Common myeloid progenitor, CD34-positive (primary cell): Measurements from ENCODE around the gene FLT1.

Experiments used
- CTCF ChIA-PET: fragments of 350-600 bp; sonication (Branson Sonifier 250); formaldehyde crosslinking; loops from one replicate; lab custom pipeline; 2021; ENCODE audit warnings: antibody characterized with exemption; lab: Charles Lee
- POLR2A ChIA-PET: fragments of 350-600 bp; sonication (Branson Sonifier 250); formaldehyde crosslinking; loops from one replicate; lab custom pipeline; 2021; ENCODE audit warnings: antibody characterized with exemption; lab: Charles Lee
- DNase-seq, 3 donors: peaks; one replicate each; pipeline versions ENCODE4 v3.0.0 to v3.0.0-alpha.2; 2013
- H3K27ac ChIP-seq, 2 experiments: 1 replicate in 1 of 2; 2 replicates in 1 of 2; pipeline ENCODE4 v1.7.0; 2013; ENCODE audit warnings: inconsistent platforms in 2 of 2, low read length in 2 of 2, mild to moderate bottlenecking in 2 of 2, low read depth in 1 of 2, moderate library complexity in 1 of 2; ENCODE audit not compliant: severe bottlenecking in 2 of 2, insufficient read depth in 1 of 2, poor library complexity in 1 of 2
- H3K27me3 ChIP-seq, 5 experiments: replicated peaks in 2 of 5; 1 replicate in 3 of 5; 2 replicates in 2 of 5; pipeline versions ENCODE4 v1.6.1 to v1.7.0; 2013; ENCODE audit warnings: low read length in 4 of 5, mild to moderate bottlenecking in 2 of 5, moderate library complexity in 2 of 5, inconsistent platforms in 1 of 5; ENCODE audit not compliant: insufficient read depth in 5 of 5, control insufficient read depth in 4 of 5
- H3K36me3 ChIP-seq, 4 experiments: 1 replicate in 2 of 4; 2 replicates in 2 of 4; pipeline versions ENCODE4 v1.6.1 to v1.7.0; 2013; ENCODE audit warnings: low read length in 3 of 4, control low read depth in 1 of 4, mild to moderate bottlenecking in 1 of 4; ENCODE audit not compliant: control insufficient read depth in 4 of 4, insufficient read depth in 4 of 4
- H3K4me1 ChIP-seq, 4 experiments: 1 replicate in 3 of 4; 2 replicates in 1 of 4; pipeline versions ENCODE4 v1.6.1 to v1.7.1; 2013; ENCODE audit warnings: low read length in 3 of 4, mild to moderate bottlenecking in 3 of 4, control low read depth in 1 of 4, inconsistent platforms in 1 of 4, moderate library complexity in 1 of 4; ENCODE audit not compliant: control insufficient read depth in 4 of 4, insufficient read depth in 4 of 4; ENCODE audit errors: control extremely low read depth in 1 of 4
- H3K4me3 ChIP-seq, 7 experiments: 1 replicate in 4 of 7; 2 replicates in 3 of 7; pipeline versions ENCODE4 v1.5.1 to v1.7.0; 2013; ENCODE audit warnings: mild to moderate bottlenecking in 7 of 7, low read length in 6 of 7, moderate library complexity in 6 of 7, inconsistent platforms in 2 of 7, low read depth in 2 of 7, control low read depth in 1 of 7; ENCODE audit not compliant: insufficient read depth in 4 of 7, control insufficient read depth in 1 of 7; ENCODE audit errors: extremely low read depth in 1 of 7
- H3K9me3 ChIP-seq, 5 experiments: 1 replicate in 4 of 5; 2 replicates in 1 of 5; pipeline versions ENCODE4 v1.6.1 to v1.7.1; 2013; ENCODE audit warnings: low read length in 4 of 5, mild to moderate bottlenecking in 2 of 5, inconsistent platforms in 1 of 5, low read depth in 1 of 5, moderate library complexity in 1 of 5; ENCODE audit not compliant: control insufficient read depth in 4 of 5, insufficient read depth in 2 of 5; ENCODE audit errors: control extremely low read depth in 1 of 5
- WGBS: methylation state at CpG from one replicate; pipeline ENCODE4 v1.1.5; 2013; ENCODE audit not compliant: insufficient coverage; 5-methylcytosine and 5-hydroxymethylcytosine counted together

The FLT1 gene

GRCh38 chr13:28538932-28539331 lies 44.0 kb upstream of the FLT1 start:
- H3K4me1 ChIP-seq: no peaks in the 10 kb centered on the region
- no peak overlapping the region for H3K4me3 ChIP-seq
- DNase-seq: peak; percentile 53 to 89 (median 80)
- no peak overlapping the region for H3K27ac ChIP-seq
- WGBS: 60% methylated on average over 1 of the region's 3 CpGs
- CTCF ChIA-PET: no interaction called here
- peaks cover 0 to under 1% (median 0%) of the 10 kb centered on the region in 5 experiments for H3K27me3 ChIP-seq
- POLR2A ChIA-PET: no interaction called here
- H3K36me3 ChIP-seq: no peaks in the 10 kb centered on the region
- peaks cover 0 to 17% (median 12%) of the 10 kb centered on the region in 5 experiments for H3K9me3 ChIP-seq

- no peak for DNase-seq
- 83% methylated on average over 3 of the region's 3 CpGs for WGBS
- Histone ChIP-seq H3K9me3 (peaks cover 0 to 10% (median 6%) of the 10 kb centered on the region in 5 experiments), H3K4me3 (no peak overlapping the region), H3K4me1 (peaks cover 0 to 10% (median 7%) of the 10 kb centered on the region in 4 experiments), H3K36me3 (no peaks in the 10 kb centered on the region), H3K27me3 (peaks cover 0 to 17% (median 0%) of the 10 kb centered on the region in 5 experiments), H3K27ac (no peak overlapping the region)
- ChIA-PET CTCF (no interaction called here), POLR2A (no interaction called here)
Measured at GRCh38 chr13:28537171-28537570, 42.2 kb upstream of the FLT1 start.

- no peak for DNase-seq
- WGBS: 96% methylated on average over 3 of the region's 3 CpGs
- ChIA-PET CTCF (interaction anchor here (0.9 to 1.3 kb wide), 2 partner anchors 95 to 159 kb away, joined by 3 to 4 read pairs; no protein-coding TSS in a partner anchor), POLR2A (no interaction called here)
- Histone ChIP-seq H3K9me3 (peaks cover 0 to 10% (median 6%) of the 10 kb centered on the region in 5 experiments), H3K4me1 (peaks cover 0 to 18% (median 15%) of the 10 kb centered on the region in 4 experiments), H3K27ac (no peak overlapping the region), H3K4me3 (no peak overlapping the region), H3K36me3 (no peaks in the 10 kb centered on the region), H3K27me3 (peaks cover 0 to 25% (median 7%) of the 10 kb centered on the region in 5 experiments)
Measured at GRCh38 chr13:28536371-28536770, 41.4 kb upstream of the FLT1 start.

GRCh38 chr13:28535734-28536133 lies 40.8 kb upstream of the FLT1 start:
- CTCF ChIA-PET: interaction anchor here (0.9 to 1.3 kb wide), 2 partner anchors 95 to 159 kb away, joined by 3 to 4 read pairs; no protein-coding TSS in a partner anchor
- no peak for DNase-seq
- no peak overlapping the region for H3K4me3 ChIP-seq
- H3K36me3 ChIP-seq: no peaks in the 10 kb centered on the region
- POLR2A ChIA-PET: no interaction called here
- peaks cover 0 to 10% (median 6%) of the 10 kb centered on the region in 5 experiments for H3K9me3 ChIP-seq
- peaks cover 0 to 31% (median 7%) of the 10 kb centered on the region in 5 experiments for H3K27me3 ChIP-seq
- no peak overlapping the region for H3K27ac ChIP-seq
- peaks cover 2 to 24% (median 21%) of the 10 kb centered on the region in 4 experiments for H3K4me1 ChIP-seq
- WGBS: no CpG with 5 or more reads among the region's 2 CpGs

- Histone ChIP-seq H3K27ac (no peak overlapping the region), H3K4me1 (peaks cover 4 to 27% (median 22%) of the 10 kb centered on the region in 4 experiments), H3K4me3 (no peak overlapping the region), H3K36me3 (no peaks in the 10 kb centered on the region), H3K9me3 (peaks cover 0 to 10% (median 6%) of the 10 kb centered on the region in 5 experiments), H3K27me3 (peaks cover 0 to 40% (median 11%) of the 10 kb centered on the region in 5 experiments)
- CTCF ChIA-PET: interaction anchor here (2.3 kb wide), 1 partner anchor 30 kb away, joined by 8 read pairs; no protein-coding TSS in a partner anchor
- 100% methylated on average over 2 of the region's 5 CpGs for WGBS
- DNase-seq: no peak
- POLR2A ChIA-PET: no interaction called here
Measured at GRCh38 chr13:28534801-28535200, 39.9 kb upstream of the FLT1 start.

- Histone ChIP-seq H3K4me3 (no peak overlapping the region), H3K4me1 (peaks cover 4 to 27% (median 22%) of the 10 kb centered on the region in 4 experiments), H3K27ac (no peak overlapping the region), H3K36me3 (no peaks in the 10 kb centered on the region), H3K27me3 (peaks cover 0 to 41% (median 11%) of the 10 kb centered on the region in 5 experiments), H3K9me3 (peaks cover 0 to 10% (median 6%) of the 10 kb centered on the region in 5 experiments)
- peak in 2 of 3 donors; percentile 22 to 42 for DNase-seq
- WGBS: 70% methylated on average over 4 of the region's 5 CpGs
- POLR2A ChIA-PET: interaction anchor here (0.6 kb wide), 1 partner anchor 449 kb away, joined by 5 read pairs; no protein-coding TSS in a partner anchor
- CTCF ChIA-PET: interaction anchor here (0.8 to 2.3 kb wide), 3 partner anchors 10 to 131 kb away, joined by 3 to 8 read pairs (median 3); no protein-coding TSS in a partner anchor
Measured at GRCh38 chr13:28534210-28534609, 39.3 kb upstream of the FLT1 start.
